BE2C (cell line): Measurements from ENCODE around the gene SLC35B1.

Source experiments
- DNase-seq: peaks from one replicate; pipeline ENCODE4 v3.0.0-alpha.2; 2020
- H3K27me3 ChIP-seq: fragments of 250-450 bp; sonication (Bioruptor Pico); 2 replicates; pipeline ENCODE4 v1.5.1; 2020; ENCODE audit warnings: mild to moderate bottlenecking
- H3K36me3 ChIP-seq: fragments of 250-450 bp; sonication (Bioruptor Pico); 2 replicates; pipeline ENCODE4 v1.5.1; 2020; ENCODE audit warnings: mild to moderate bottlenecking
- H3K4me1 ChIP-seq: fragments of 250-450 bp; sonication (Bioruptor Pico); 2 replicates; pipeline ENCODE4 v1.5.1; 2020
- H3K4me3 ChIP-seq: 2 replicates; pipeline ENCODE4 v1.5.1; 2011; ENCODE audit warnings: low read depth, low read length
- H3K9me3 ChIP-seq: fragments of 250-450 bp; sonication (Bioruptor Pico); 2 replicates; pipeline ENCODE4 v1.5.1; 2020
- CTCF ChIP-seq: IDR thresholded peaks from 2 replicates; pipeline ENCODE4 v1.5.1; 2012; ENCODE audit warnings: mild to moderate bottlenecking, low read depth, low read length

SLC35B1 gene

GRCh38 chr17:49752508-49752907 lies 44.7 kb upstream of the SLC35B1 start:
- DNase-seq, result no peak
- no peak for TF ChIP-seq CTCF
- H3K36me3 ChIP-seq, result no peaks in the 10 kb centered on the region
- H3K9me3 ChIP-seq, result no peaks in the 10 kb centered on the region; the same call in 1 of the 2 replicates
- H3K4me3 ChIP-seq, result no peak overlapping the region
- peaks cover 9% of the 10 kb centered on the region for H3K4me1 ChIP-seq
- H3K27me3 ChIP-seq, result no peaks in the 10 kb centered on the region

- Histone ChIP-seq H3K4me1 (peaks cover 14% of the 10 kb centered on the region), H3K4me3 (no peak overlapping the region), H3K36me3 (no peaks in the 10 kb centered on the region), H3K27me3 (no peaks in the 10 kb centered on the region), H3K9me3 (no peaks in the 10 kb centered on the region; the same call in 1 of the 2 replicates)
- DNase-seq, result no peak
- no peak for TF ChIP-seq CTCF
Observed at GRCh38 chr17:49749730-49750129, 42.0 kb upstream of the SLC35B1 start.

GRCh38 chr17:49748791-49749190 lies 41.0 kb upstream of the SLC35B1 start:
- Histone ChIP-seq H3K4me1 (peaks cover 9% of the 10 kb centered on the region), H3K27me3 (no peaks in the 10 kb centered on the region), H3K4me3 (no peak overlapping the region), H3K9me3 (no peaks in the 10 kb centered on the region; the same call in 1 of the 2 replicates), H3K36me3 (no peaks in the 10 kb centered on the region)
- DNase-seq, result no peak
- TF ChIP-seq CTCF, result no peak

- Histone ChIP-seq H3K4me1 (peaks cover 5% of the 10 kb centered on the region; the same call in 1 of the 2 replicates), H3K27me3 (no peaks in the 10 kb centered on the region), H3K4me3 (no peak overlapping the region), H3K36me3 (no peaks in the 10 kb centered on the region), H3K9me3 (no peaks in the 10 kb centered on the region; the same call in 1 of the 2 replicates)
- TF ChIP-seq CTCF, result no peak
- DNase-seq, result no peak
Observed at GRCh38 chr17:49748223-49748622, 40.5 kb upstream of the SLC35B1 start.

- no peak for DNase-seq
- Histone ChIP-seq H3K36me3 (no peaks in the 10 kb centered on the region), H3K4me3 (no peak overlapping the region), H3K4me1 (peaks cover 5% of the 10 kb centered on the region; the same call in 1 of the 2 replicates), H3K9me3 (no peaks in the 10 kb centered on the region), H3K27me3 (no peaks in the 10 kb centered on the region)
- TF ChIP-seq CTCF, result no peak
Observed at GRCh38 chr17:49747632-49748031, 39.9 kb upstream of the SLC35B1 start.

- Histone ChIP-seq H3K27me3 (no peaks in the 10 kb centered on the region), H3K9me3 (no peaks in the 10 kb centered on the region), H3K4me1 (peaks cover 5% of the 10 kb centered on the region; the same call in 1 of the 2 replicates), H3K36me3 (no peaks in the 10 kb centered on the region), H3K4me3 (no peak overlapping the region)
- DNase-seq, result no peak
- TF ChIP-seq CTCF, result no peak
Observed at GRCh38 chr17:49746791-49747490, 39.2 kb upstream of the SLC35B1 start.
